GM12878 (cell line): Measurements from ENCODE around the gene AFTPH. TPM values are rescaled to one million over a fixed set of nuclear protein-coding genes. Genes with fewer than 3 reads are reported as not detected.

Experiments used
- CBFB ChIP-seq: IDR thresholded peaks from 2 replicates; pipeline ENCODE4 v1.6.1; 2016; ENCODE audit warnings: antibody characterized with exemption, low read depth
- FOXK2 ChIP-seq: fragments of 450-650 bp; IDR thresholded peaks from 2 replicates; pipeline ENCODE4 v1.6.1; 2017; ENCODE audit warnings: mild to moderate bottlenecking, moderate library complexity
- GATAD2B ChIP-seq: fragments of 450-650 bp; conservative IDR thresholded peaks from 2 replicates; pipeline ENCODE4 v1.6.1; 2017; ENCODE audit warnings: low read depth, mild to moderate bottlenecking, moderate library complexity
- HCFC1 ChIP-seq: fragments of 150-350 bp; IDR thresholded peaks from 2 replicates; pipeline ENCODE4 v1.6.1; 2014; ENCODE audit warnings: low read length
- KDM1A ChIP-seq: fragments of 200-600 bp; sonication (generic); IDR thresholded peaks from 2 replicates; pipeline ENCODE4 v1.6.1; 2016; ENCODE audit warnings: borderline replicate concordance
- KLF5 ChIP-seq: fragments of 450-650 bp; IDR thresholded peaks from 2 replicates; pipeline ENCODE4 v1.6.1; 2014; ENCODE audit warnings: mild to moderate bottlenecking; ENCODE audit not compliant: partially characterized antibody
- NFXL1 ChIP-seq: fragments of 450-650 bp; IDR thresholded peaks from 2 replicates; pipeline ENCODE4 v1.6.1; 2017; ENCODE audit warnings: antibody characterized with exemption, mild to moderate bottlenecking, borderline replicate concordance
- NFYB ChIP-seq: IDR thresholded peaks from 2 replicates; pipeline ENCODE4 v1.6.1; 2011; ENCODE audit warnings: low read depth, mild to moderate bottlenecking, low read length, improper control_type of control experiment, moderate library complexity; ENCODE audit not compliant: insufficient read depth
- PAX5 ChIP-seq: IDR thresholded peaks from 2 replicates; pipeline ENCODE4 v1.6.1; 2011; ENCODE audit warnings: low read depth, low read length, borderline replicate concordance
- RCOR1 ChIP-seq: conservative IDR thresholded peaks from 2 replicates; pipeline ENCODE4 v1.6.1; 2012; ENCODE audit warnings: low read depth, low read length, improper control_type of control experiment
- RFX5 ChIP-seq: IDR thresholded peaks from 2 replicates; pipeline ENCODE4 v1.6.1; 2011; ENCODE audit warnings: low read depth, low read length, improper control_type of control experiment
- polyA plus RNA-seq, 11 experiments: library from polyadenylated mRNA; depleted of rRNA in 4 of 11; unstranded in 6 of 11; stranded (reverse) in 5 of 11; fragments of >200 nt; fragmentation: Nextera tagmentation in 4 of 11; fragmentation: Illumina TruSeq in 1 of 11; extraction: Ambion mirVana in 4 of 11; extraction: Trizol in 1 of 11; gene quantifications; 1 replicate in 1 of 11; 2 replicates in 10 of 11; pipeline versions ENCODE4 v1.2.1 to v1.2.3, GENCODE V29; 2011 to 2016; ENCODE audit warnings: inconsistent platforms in 2 of 11, missing spikeins in 2 of 11, low read depth in 1 of 11
- total RNA-seq, 4 experiments: library from RNA; depleted of rRNA in 3 of 4; stranded (reverse); fragments of >200 nt in 3 of 4; fragmentation: Illumina TruSeq in 1 of 4; extraction: Trizol in 1 of 4; gene quantifications; 2 replicates each; pipeline versions ENCODE4 v1.2.1 to v1.2.3, GENCODE V29; 2013 to 2021
- TF ChIP-seq, protein P1 (sequence below): fragments of 450-650 bp; IDR thresholded peaks from 2 replicates; pipeline ENCODE4 v1.6.1; 2017; ENCODE audit warnings: mild to moderate bottlenecking, moderate library complexity
- TF ChIP-seq, protein P2 (sequence below): fragments of 450-650 bp; IDR thresholded peaks from 2 replicates; pipeline ENCODE4 v1.6.1; 2018; ENCODE audit warnings: mild to moderate bottlenecking, low read depth, moderate library complexity; ENCODE audit not compliant: partially characterized antibody
- TF ChIP-seq, protein P3 (sequence below): fragments of 450-650 bp; formaldehyde crosslinking; IDR thresholded peaks from 2 replicates; pipeline ENCODE4 v1.4.0; 2020; ENCODE audit warnings: mild to moderate bottlenecking, moderate library complexity
- TF ChIP-seq, protein P4 (sequence below): fragments of 450-650 bp; IDR thresholded peaks from 2 replicates; pipeline ENCODE4 v1.6.1; 2017; ENCODE audit warnings: mild to moderate bottlenecking, low read depth, inconsistent platforms; ENCODE audit not compliant: poor library complexity, severe bottlenecking

The AFTPH gene
- total and polyA plus RNA-seq, 10 of the 15 experiments (the other 5 are each of a cell fraction or from before 2014, with no cell fraction given), result 25.6 to 77.3 (median 39.5) TPM

DNA sequence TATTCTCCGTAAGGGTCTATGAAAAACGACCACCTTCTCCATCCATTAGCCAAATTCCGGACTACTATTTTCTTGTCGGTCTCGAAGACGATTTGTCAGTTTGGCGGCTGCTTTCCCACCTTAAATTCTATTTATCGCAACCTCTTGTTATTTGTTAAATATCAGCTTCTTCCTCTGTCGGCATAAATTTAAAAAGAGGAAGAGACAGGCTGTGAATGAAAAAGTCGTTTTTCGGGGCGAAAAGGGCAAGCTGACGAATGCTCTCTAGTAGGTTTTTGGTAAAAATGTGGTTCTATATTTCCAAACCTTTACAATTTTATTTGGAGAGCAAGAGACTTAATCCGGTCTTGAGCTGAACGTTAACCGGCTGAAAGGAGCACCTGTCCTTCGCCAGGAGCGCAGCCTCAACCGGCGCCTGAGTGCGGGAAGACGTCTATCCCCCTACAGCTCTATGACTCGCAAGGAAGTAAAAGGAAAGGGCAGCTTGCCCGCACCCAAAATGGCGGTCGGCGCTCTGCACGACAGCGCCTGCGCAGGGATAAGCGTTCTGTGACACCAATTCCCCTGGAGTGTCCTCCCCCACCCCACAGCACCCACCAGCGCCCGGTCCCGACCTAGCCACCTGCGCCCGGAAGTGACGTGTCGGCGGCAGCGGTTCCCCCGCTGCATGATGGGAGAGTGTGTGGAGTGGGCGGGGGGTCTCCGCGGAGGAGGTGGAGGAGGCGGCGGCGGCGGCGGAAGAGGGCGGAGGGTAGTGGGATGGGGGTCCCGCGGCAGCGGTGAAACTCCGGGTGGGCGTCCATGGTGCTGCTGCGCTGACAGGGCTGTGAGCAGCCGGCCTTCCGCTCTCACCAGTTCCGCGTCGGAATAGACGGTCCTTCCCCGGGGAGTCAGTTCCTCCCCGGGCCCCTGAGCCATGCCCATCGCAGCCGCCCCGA is at the start of gene AFTPH (continued):
- TF ChIP-seq, protein P1, sequence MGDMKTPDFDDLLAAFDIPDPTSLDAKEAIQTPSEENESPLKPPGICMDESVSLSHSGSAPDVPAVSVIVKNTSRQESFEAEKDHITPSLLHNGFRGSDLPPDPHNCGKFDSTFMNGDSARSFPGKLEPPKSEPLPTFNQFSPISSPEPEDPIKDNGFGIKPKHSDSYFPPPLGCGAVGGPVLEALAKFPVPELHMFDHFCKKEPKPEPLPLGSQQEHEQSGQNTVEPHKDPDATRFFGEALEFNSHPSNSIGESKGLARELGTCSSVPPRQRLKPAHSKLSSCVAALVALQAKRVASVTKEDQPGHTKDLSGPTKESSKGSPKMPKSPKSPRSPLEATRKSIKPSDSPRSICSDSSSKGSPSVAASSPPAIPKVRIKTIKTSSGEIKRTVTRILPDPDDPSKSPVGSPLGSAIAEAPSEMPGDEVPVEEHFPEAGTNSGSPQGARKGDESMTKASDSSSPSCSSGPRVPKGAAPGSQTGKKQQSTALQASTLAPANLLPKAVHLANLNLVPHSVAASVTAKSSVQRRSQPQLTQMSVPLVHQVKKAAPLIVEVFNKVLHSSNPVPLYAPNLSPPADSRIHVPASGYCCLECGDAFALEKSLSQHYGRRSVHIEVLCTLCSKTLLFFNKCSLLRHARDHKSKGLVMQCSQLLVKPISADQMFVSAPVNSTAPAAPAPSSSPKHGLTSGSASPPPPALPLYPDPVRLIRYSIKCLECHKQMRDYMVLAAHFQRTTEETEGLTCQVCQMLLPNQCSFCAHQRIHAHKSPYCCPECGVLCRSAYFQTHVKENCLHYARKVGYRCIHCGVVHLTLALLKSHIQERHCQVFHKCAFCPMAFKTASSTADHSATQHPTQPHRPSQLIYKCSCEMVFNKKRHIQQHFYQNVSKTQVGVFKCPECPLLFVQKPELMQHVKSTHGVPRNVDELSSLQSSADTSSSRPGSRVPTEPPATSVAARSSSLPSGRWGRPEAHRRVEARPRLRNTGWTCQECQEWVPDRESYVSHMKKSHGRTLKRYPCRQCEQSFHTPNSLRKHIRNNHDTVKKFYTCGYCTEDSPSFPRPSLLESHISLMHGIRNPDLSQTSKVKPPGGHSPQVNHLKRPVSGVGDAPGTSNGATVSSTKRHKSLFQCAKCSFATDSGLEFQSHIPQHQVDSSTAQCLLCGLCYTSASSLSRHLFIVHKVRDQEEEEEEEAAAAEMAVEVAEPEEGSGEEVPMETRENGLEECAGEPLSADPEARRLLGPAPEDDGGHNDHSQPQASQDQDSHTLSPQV, result no peak
- TF ChIP-seq CBFB, result peak; percentile 52; the same call in 1 of the 2 replicates
- TF ChIP-seq, protein P2, sequence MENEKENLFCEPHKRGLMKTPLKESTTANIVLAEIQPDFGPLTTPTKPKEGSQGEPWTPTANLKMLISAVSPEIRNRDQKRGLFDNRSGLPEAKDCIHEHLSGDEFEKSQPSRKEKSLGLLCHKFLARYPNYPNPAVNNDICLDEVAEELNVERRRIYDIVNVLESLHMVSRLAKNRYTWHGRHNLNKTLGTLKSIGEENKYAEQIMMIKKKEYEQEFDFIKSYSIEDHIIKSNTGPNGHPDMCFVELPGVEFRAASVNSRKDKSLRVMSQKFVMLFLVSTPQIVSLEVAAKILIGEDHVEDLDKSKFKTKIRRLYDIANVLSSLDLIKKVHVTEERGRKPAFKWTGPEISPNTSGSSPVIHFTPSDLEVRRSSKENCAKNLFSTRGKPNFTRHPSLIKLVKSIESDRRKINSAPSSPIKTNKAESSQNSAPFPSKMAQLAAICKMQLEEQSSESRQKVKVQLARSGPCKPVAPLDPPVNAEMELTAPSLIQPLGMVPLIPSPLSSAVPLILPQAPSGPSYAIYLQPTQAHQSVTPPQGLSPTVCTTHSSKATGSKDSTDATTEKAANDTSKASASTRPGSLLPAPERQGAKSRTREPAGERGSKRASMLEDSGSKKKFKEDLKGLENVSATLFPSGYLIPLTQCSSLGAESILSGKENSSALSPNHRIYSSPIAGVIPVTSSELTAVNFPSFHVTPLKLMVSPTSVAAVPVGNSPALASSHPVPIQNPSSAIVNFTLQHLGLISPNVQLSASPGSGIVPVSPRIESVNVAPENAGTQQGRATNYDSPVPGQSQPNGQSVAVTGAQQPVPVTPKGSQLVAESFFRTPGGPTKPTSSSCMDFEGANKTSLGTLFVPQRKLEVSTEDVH, result peak; percentile 14
- TF ChIP-seq GATAD2B, result peak; percentile 93
- no peak; the same call in 1 of the 2 replicates for TF ChIP-seq RCOR1
- TF ChIP-seq PAX5, result peak; percentile 22; the same call in 1 of the 2 replicates
- TF ChIP-seq HCFC1, result peak; percentile 76
- no peak for TF ChIP-seq KDM1A
- TF ChIP-seq KLF5, result peak; percentile 14
- no peak; the same call in 1 of the 2 replicates for TF ChIP-seq RFX5
- no peak for TF ChIP-seq NFYB
- no peak for TF ChIP-seq NFXL1
- TF ChIP-seq, protein P3, sequence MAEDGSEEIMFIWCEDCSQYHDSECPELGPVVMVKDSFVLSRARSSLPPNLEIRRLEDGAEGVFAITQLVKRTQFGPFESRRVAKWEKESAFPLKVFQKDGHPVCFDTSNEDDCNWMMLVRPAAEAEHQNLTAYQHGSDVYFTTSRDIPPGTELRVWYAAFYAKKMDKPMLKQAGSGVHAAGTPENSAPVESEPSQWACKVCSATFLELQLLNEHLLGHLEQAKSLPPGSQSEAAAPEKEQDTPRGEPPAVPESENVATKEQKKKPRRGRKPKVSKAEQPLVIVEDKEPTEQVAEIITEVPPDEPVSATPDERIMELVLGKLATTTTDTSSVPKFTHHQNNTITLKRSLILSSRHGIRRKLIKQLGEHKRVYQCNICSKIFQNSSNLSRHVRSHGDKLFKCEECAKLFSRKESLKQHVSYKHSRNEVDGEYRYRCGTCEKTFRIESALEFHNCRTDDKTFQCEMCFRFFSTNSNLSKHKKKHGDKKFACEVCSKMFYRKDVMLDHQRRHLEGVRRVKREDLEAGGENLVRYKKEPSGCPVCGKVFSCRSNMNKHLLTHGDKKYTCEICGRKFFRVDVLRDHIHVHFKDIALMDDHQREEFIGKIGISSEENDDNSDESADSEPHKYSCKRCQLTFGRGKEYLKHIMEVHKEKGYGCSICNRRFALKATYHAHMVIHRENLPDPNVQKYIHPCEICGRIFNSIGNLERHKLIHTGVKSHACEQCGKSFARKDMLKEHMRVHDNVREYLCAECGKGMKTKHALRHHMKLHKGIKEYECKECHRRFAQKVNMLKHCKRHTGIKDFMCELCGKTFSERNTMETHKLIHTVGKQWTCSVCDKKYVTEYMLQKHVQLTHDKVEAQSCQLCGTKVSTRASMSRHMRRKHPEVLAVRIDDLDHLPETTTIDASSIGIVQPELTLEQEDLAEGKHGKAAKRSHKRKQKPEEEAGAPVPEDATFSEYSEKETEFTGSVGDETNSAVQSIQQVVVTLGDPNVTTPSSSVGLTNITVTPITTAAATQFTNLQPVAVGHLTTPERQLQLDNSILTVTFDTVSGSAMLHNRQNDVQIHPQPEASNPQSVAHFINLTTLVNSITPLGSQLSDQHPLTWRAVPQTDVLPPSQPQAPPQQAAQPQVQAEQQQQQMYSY (CRISPR knock-in tag), result no peak
- no peak for TF ChIP-seq FOXK2
- TF ChIP-seq, protein P4, sequence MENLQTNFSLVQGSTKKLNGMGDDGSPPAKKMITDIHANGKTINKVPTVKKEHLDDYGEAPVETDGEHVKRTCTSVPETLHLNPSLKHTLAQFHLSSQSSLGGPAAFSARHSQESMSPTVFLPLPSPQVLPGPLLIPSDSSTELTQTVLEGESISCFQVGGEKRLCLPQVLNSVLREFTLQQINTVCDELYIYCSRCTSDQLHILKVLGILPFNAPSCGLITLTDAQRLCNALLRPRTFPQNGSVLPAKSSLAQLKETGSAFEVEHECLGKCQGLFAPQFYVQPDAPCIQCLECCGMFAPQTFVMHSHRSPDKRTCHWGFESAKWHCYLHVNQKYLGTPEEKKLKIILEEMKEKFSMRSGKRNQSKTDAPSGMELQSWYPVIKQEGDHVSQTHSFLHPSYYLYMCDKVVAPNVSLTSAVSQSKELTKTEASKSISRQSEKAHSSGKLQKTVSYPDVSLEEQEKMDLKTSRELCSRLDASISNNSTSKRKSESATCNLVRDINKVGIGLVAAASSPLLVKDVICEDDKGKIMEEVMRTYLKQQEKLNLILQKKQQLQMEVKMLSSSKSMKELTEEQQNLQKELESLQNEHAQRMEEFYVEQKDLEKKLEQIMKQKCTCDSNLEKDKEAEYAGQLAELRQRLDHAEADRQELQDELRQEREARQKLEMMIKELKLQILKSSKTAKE, result peak; percentile 38
